K562 (cell line): ENCODE measurements around the gene R3HDM1. TPM values are rescaled to one million over a fixed set of nuclear protein-coding genes. Genes with fewer than 3 reads are reported as not detected.

Experiments
- ATAC-seq: fragments of 200-7000 bp; cut with Tn5 transposase; 3 replicates; pipeline ENCODE4 v1.9.1; 2020; ENCODE audit warnings: moderate library complexity
- BruUV-seq: library from RNA; stranded (reverse); fragments of 400-500 nt; replicated peaks from 2 replicates; lab custom pipeline; 2021; lab: Mats Ljungman, UMichigan
- CTCF ChIA-PET: fragments of 300-600 bp; formaldehyde crosslinking; extraction: SDS; loops from one replicate; lab custom pipeline; 2021; ENCODE audit warnings: low intra/inter-chr PET ratio; lab: Yijun Ruan, JAX
- POLR2A ChIA-PET: fragments of 300-600, 350-650 bp; sonication (Branson Sonifier 250); formaldehyde crosslinking; extraction: SDS; loops from one replicate; lab custom pipeline; 2021; ENCODE audit warnings: antibody characterized with exemption, inconsistent platforms; lab: Yijun Ruan, JAX
- DNase-seq, 4 experiments: peaks; one replicate each; pipeline versions ENCODE4 v3.0.0 to v3.0.0-alpha.2; 2011 to 2018; ENCODE audit warnings: low spot score in 3 of 4, mixed read lengths in 3 of 4; ENCODE audit errors: extremely low read depth in 1 of 4
- FAIRE-seq: peaks from 2 replicates; lab custom pipeline; 2011; peaks lifted over from hg19 to GRCh38; lab: Jason Lieb, UNC
- H2AFZ ChIP-seq: 2 replicates; pipeline ENCODE4 v1.6.0; 2011; ENCODE audit warnings: low read depth, low read length, control low read depth, inconsistent platforms
- H3K27ac ChIP-seq: fragments of 200-600 bp; 3 replicates; pipeline ENCODE4 v1.8.0; 2011; ENCODE audit warnings: low read depth, mild to moderate bottlenecking, control low read depth, inconsistent platforms, low read length, moderate library complexity, mixed read lengths; ENCODE audit errors: extremely low read depth
- H3K27me3 ChIP-seq, 2 experiments: fragments of 300-600 bp in 1 of 2; 2 replicates in 1 of 2; 3 replicates in 1 of 2; pipeline versions ENCODE4 v1.6.0 to v1.8.0; 2011; ENCODE audit warnings: inconsistent platforms in 2 of 2, low read length in 2 of 2, mild to moderate bottlenecking in 1 of 2, mixed read lengths in 1 of 2, moderate library complexity in 1 of 2; ENCODE audit not compliant: control insufficient read depth in 2 of 2, insufficient read depth in 2 of 2
- H3K36me3 ChIP-seq: fragments of 300-600 bp; 3 replicates; pipeline ENCODE4 v1.8.0; 2011; ENCODE audit warnings: mild to moderate bottlenecking, low read length, inconsistent platforms; ENCODE audit not compliant: control insufficient read depth, insufficient read depth
- H3K4me1 ChIP-seq, 2 experiments: fragments of 200-600 bp in 1 of 2; replicated peaks in 1 of 2; 2 replicates in 1 of 2; 3 replicates in 1 of 2; pipeline versions ENCODE4 v1.5.1 to v1.8.0; 2011; ENCODE audit warnings: inconsistent platforms in 2 of 2, low read length in 2 of 2, mild to moderate bottlenecking in 1 of 2, mixed read lengths in 1 of 2, moderate library complexity in 1 of 2; ENCODE audit not compliant: control insufficient read depth in 2 of 2, insufficient read depth in 2 of 2
- H3K4me2 ChIP-seq: 2 replicates; pipeline ENCODE4 v1.6.1; 2011; ENCODE audit warnings: low read length, control low read depth, inconsistent platforms, mixed read lengths; ENCODE audit not compliant: insufficient read depth
- H3K4me3 ChIP-seq: fragments of 200-600 bp; sonication (generic), shearing (Covaris generic); 2 replicates; pipeline ENCODE4 v1.5.1; 2016; ENCODE audit warnings: control low read depth, inconsistent platforms
- H3K79me2 ChIP-seq: fragments of 200-600 bp; 3 replicates; pipeline ENCODE4 v1.8.0; 2011; ENCODE audit warnings: low read length, inconsistent platforms; ENCODE audit not compliant: control insufficient read depth, insufficient read depth
- H3K9ac ChIP-seq, 2 experiments: 2 replicates each; pipeline versions ENCODE4 v1.6.0 to v1.6.1; 2011; ENCODE audit warnings: low read depth in 2 of 2, low read length in 2 of 2, control low read depth in 1 of 2, inconsistent platforms in 1 of 2, mild to moderate bottlenecking in 1 of 2, mixed read lengths in 1 of 2; ENCODE audit not compliant: insufficient read depth in 1 of 2
- H3K9me1 ChIP-seq: one replicate; pipeline ENCODE4 v1.6.0; 2011; ENCODE audit warnings: inconsistent platforms, mild to moderate bottlenecking, low read length, moderate library complexity; ENCODE audit not compliant: control insufficient read depth, insufficient read depth
- H3K9me3 ChIP-seq: replicated peaks from 2 replicates; pipeline ENCODE4 v1.5.1; 2011; ENCODE audit warnings: low read depth, low read length, inconsistent platforms; ENCODE audit not compliant: control insufficient read depth, insufficient read depth
- H4K20me1 ChIP-seq: replicated peaks from 2 replicates; pipeline ENCODE4 v1.6.1; 2011; ENCODE audit warnings: low read length, inconsistent platforms, mixed read lengths; ENCODE audit not compliant: control insufficient read depth, insufficient read depth
- ATF3 ChIP-seq, 2 experiments: fragments of 450-650 bp in 1 of 2; sonication (generic) in 1 of 2; formaldehyde crosslinking in 1 of 2; IDR thresholded peaks in 1 of 2; conservative IDR thresholded peaks in 1 of 2; 2 replicates each; pipeline versions ENCODE4 v1.6.1 to v1.8.1; 2016 to 2023; ENCODE audit warnings: mild to moderate bottlenecking in 2 of 2, moderate library complexity in 2 of 2, inconsistent platforms in 1 of 2, missing genetic modification reagents in 1 of 2
- FOXK1 ChIP-seq: sonication (generic); formaldehyde crosslinking; IDR thresholded peaks from 2 replicates; pipeline ENCODE4 v1.8.0; 2022; ENCODE audit warnings: missing genetic modification reagents, mild to moderate bottlenecking, borderline replicate concordance
- JUN ChIP-seq, 2 experiments: sonication (generic) in 1 of 2; formaldehyde crosslinking in 1 of 2; IDR thresholded peaks; 2 replicates each; pipeline versions ENCODE4 v1.6.1 to v1.8.0; 2012 to 2022; ENCODE audit warnings: borderline replicate concordance in 2 of 2, mild to moderate bottlenecking in 2 of 2, improper control_type of control experiment in 1 of 2, low read depth in 1 of 2, low read length in 1 of 2, missing genetic modification reagents in 1 of 2
- JUND ChIP-seq, 2 experiments: IDR thresholded peaks; 2 replicates in 1 of 2; 3 replicates in 1 of 2; pipeline ENCODE4 v1.6.1; 2011; ENCODE audit warnings: borderline replicate concordance in 2 of 2, low read depth in 2 of 2, low read length in 2 of 2, improper control_type of control experiment in 1 of 2, missing biosample characterization in 1 of 2, missing genetic modification characterization in 1 of 2, missing genetic modification reagents in 1 of 2
- PTRF ChIP-seq: fragments of 450-650 bp; IDR thresholded peaks from 2 replicates; pipeline ENCODE4 v1.6.1; 2016; ENCODE audit warnings: mild to moderate bottlenecking, missing genetic modification characterization, missing compliant biosample characterization
- ZNF354B ChIP-seq: fragments of 250-450 bp; sonication (Bioruptor Pico); IDR thresholded peaks from 2 replicates; pipeline ENCODE4 v1.4.0; 2020
- in situ Hi-C: fragments of 300-500 bp; cut with MboI; formaldehyde crosslinking; loops from 4 replicates; pipeline ENCODE4 v1.15.0; 2018; ENCODE audit warnings: inconsistent platforms, mixed read lengths
- intact Hi-C: fragments of 100-400 bp; cut with micrococcal nuclease; formaldehyde crosslinking; loops from 2 replicates; pipeline ENCODE4 v1.14.2; 2022
- microRNA counts: library from miRNA; unstranded; fragments of <30 nt; microRNA quantifications from one replicate; lab custom pipeline; 2016
- microRNA-seq: library from miRNA; unstranded; fragments of <30 nt; microRNA quantifications from one replicate; pipeline ENCODE4, GENCODE V29; 2018; ENCODE audit warnings: borderline microRNAs expressed
- polyA plus RNA-seq, 8 experiments: library from polyadenylated mRNA; depleted of rRNA in 4 of 8; stranded (reverse) in 5 of 8; unstranded in 3 of 8; fragments of >200 nt; fragmentation: Nextera tagmentation in 2 of 8; fragmentation: Illumina TruSeq in 1 of 8; extraction: Ambion mirVana in 2 of 8; extraction: Trizol in 1 of 8; gene quantifications; 2 replicates each; pipeline versions ENCODE4 v1.2.1 to v1.2.3, GENCODE V29; 2011 to 2014; ENCODE audit warnings: inconsistent platforms in 1 of 8, missing spikeins in 1 of 8
- small RNA-seq: library from RNA; depleted of rRNA; stranded (forward); fragments of <200 nt; gene quantifications from one replicate; pipeline ENCODE3, GENCODE V24; 2014
- total RNA-seq, 7 experiments: library from RNA; depleted of rRNA in 6 of 7; stranded (reverse); fragments of >200 nt in 6 of 7; fragmentation: Illumina TruSeq in 2 of 7; extraction: Trizol in 2 of 7; gene quantifications; 2 replicates each; pipeline versions ENCODE4 v1.2.1 to v1.2.3, GENCODE V29; 2011 to 2021; ENCODE audit warnings: low replicate concordance in 1 of 7

Gene R3HDM1
- total and polyA plus RNA-seq, 9 of the 15 experiments (the other 6 are each of a cell fraction or from before 2014, with no cell fraction given): 12.4 to 89.4 (median 31.0) TPM

GRCh38 chr2:135773917-135774316, 242.6 kb downstream of the R3HDM1 start:
- no peak for FAIRE-seq
- H3K9ac ChIP-seq: no peak overlapping the region
- in situ Hi-C loops (no loop called here), intact Hi-C loops (no loop called here)
- ChIA-PET POLR2A (interaction anchor here (0.6 to 0.7 kb wide), 2 partner anchors 21 to 90 kb away, joined by 3 read pairs; no protein-coding TSS in a partner anchor), CTCF (no interaction called here)
- H2AFZ ChIP-seq: no peak overlapping the region
- no peaks in the 10 kb centered on the region for H4K20me1 ChIP-seq
- H3K4me3 ChIP-seq: no peak overlapping the region
- peaks cover 91% of the 10 kb centered on the region for H3K36me3 ChIP-seq
- no peak overlapping the region for H3K27ac ChIP-seq
- H3K9me3 ChIP-seq: no peaks in the 10 kb centered on the region; the same call in 1 of the 2 replicates
- H3K4me2 ChIP-seq: no peak overlapping the region
- ATAC-seq: no peak
- no TSS peak for BruUV-seq
- no peaks in the 10 kb centered on the region for H3K27me3 ChIP-seq
- DNase-seq: no peak
- no peaks in the 10 kb centered on the region for H3K9me1 ChIP-seq
- no peaks in the 10 kb centered on the region for H3K79me2 ChIP-seq
- peak; percentile 55; the same call in 1 of the 2 replicates for TF ChIP-seq JUND (IDR thresholded peaks at IDR 0.05; ENCODE audit: borderline replicate concordance, low read depth, low read length)
- peak; percentile 56; the same call in 2 of the 3 replicates for TF ChIP-seq JUND (tag; IDR thresholded peaks at IDR 0.05; ENCODE audit: borderline replicate concordance, low read depth, low read length)
- 0 out of 2 replicates have a peak, but pooled peaks have one; percentile 11 for TF ChIP-seq JUN (IDR thresholded peaks at IDR 0.05; ENCODE audit: borderline replicate concordance, low read depth, low read length)
- TF ChIP-seq JUN (CRISPR knock-in tag; IDR thresholded peaks at IDR 0.05; ENCODE audit: borderline replicate concordance): no peak
- no peak for TF ChIP-seq PTRF
- no peak for TF ChIP-seq ZNF354B (CRISPR knock-in tag)
- peak; percentile 89 for TF ChIP-seq ATF3 (IDR thresholded peaks at IDR 0.05)
- no peak for TF ChIP-seq ATF3 (CRISPR knock-in tag; conservative IDR thresholded peaks at IDR 0.05)
- no peak for TF ChIP-seq FOXK1
- H3K4me1 ChIP-seq: no peaks in the 10 kb centered on the region

MicroRNA genes within 50 kb of the gene (microRNA counts, 767-probe panel; counts per million panel counts)
- microRNA hsa-miR-128 (lab: Ali Mortazavi, UCI): 3,915 counts per million, percentile 80 among the panel's probes with 10 or more counts

Small RNA genes within 50 kb of the gene (microRNA-seq; reads per million reads assigned to microRNA genes)
- gene MIR128-1: 26.6 reads per million, percentile 68 among the genes with 10 or more reads in this experiment

Small RNA genes within 50 kb of the gene (small RNA-seq; reads per million reads assigned to genes)
- gene MIR128-1 (66.8 reads per million, percentile 98 among the genes with 10 or more reads in this experiment), gene RNU6-512P (not detected)

Other genes with a start within 250 kb of the R3HDM1 start
- 8.6 and 11.6 TPM in 2 replicates for gene ZRANB3, start 266 bp upstream of the R3HDM1 start, total RNA-seq (2014; rRNA removed)
- gene ZRANB3, start 266 bp upstream of the R3HDM1 start, total RNA-seq (2014; rRNA removed; fragmentation: Illumina TruSeq; extraction: Trizol): 19.1 and 24.7 TPM in 2 replicates
- gene ZRANB3, start 266 bp upstream of the R3HDM1 start, total RNA-seq (2015; rRNA removed; fragmentation: Illumina TruSeq; extraction: Trizol): 13.3 and 15.0 TPM in 2 replicates
- gene ZRANB3, start 266 bp upstream of the R3HDM1 start, total RNA-seq (2021): 14.7 and 16.3 TPM in 2 replicates
- gene ZRANB3, start 266 bp upstream of the R3HDM1 start, polyA plus RNA-seq (2011; rRNA removed): 15.7 and 21.3 TPM in 2 replicates
- gene ZRANB3, start 266 bp upstream of the R3HDM1 start, polyA plus RNA-seq (2014; fragmentation: Illumina TruSeq; extraction: Trizol): 11.8 and 13.9 TPM in 2 replicates
- gene ZRANB3, start 266 bp upstream of the R3HDM1 start, polyA plus RNA-seq (2014; fragmentation: Nextera tagmentation; extraction: Ambion mirVana): 10 to 100 TPM; 12.1 to 15.3 TPM
- gene ZRANB3, start 266 bp upstream of the R3HDM1 start, polyA plus RNA-seq (2014; rRNA removed): 7.1 and 9.5 TPM in 2 replicates
- 36.2 and 39.2 TPM in 2 replicates for gene UBXN4, start 210.4 kb downstream of the R3HDM1 start, total RNA-seq (2014; rRNA removed)
- gene UBXN4, start 210.4 kb downstream of the R3HDM1 start, total RNA-seq (2014; rRNA removed; fragmentation: Illumina TruSeq; extraction: Trizol): 55.3 and 61.6 TPM in 2 replicates
- gene UBXN4, start 210.4 kb downstream of the R3HDM1 start, total RNA-seq (2015; rRNA removed; fragmentation: Illumina TruSeq; extraction: Trizol): 49.5 and 55.1 TPM in 2 replicates
- gene UBXN4, start 210.4 kb downstream of the R3HDM1 start, total RNA-seq (2021): 54.6 and 58.6 TPM in 2 replicates
- 102 and 127 TPM in 2 replicates for gene UBXN4, start 210.4 kb downstream of the R3HDM1 start, polyA plus RNA-seq (2011; rRNA removed)
- 55.7 and 65.0 TPM in 2 replicates for gene UBXN4, start 210.4 kb downstream of the R3HDM1 start, polyA plus RNA-seq (2014; fragmentation: Illumina TruSeq; extraction: Trizol)
- gene UBXN4, start 210.4 kb downstream of the R3HDM1 start, polyA plus RNA-seq (2014; fragmentation: Nextera tagmentation; extraction: Ambion mirVana): 10 to 100 TPM; 30.4 to 48.1 TPM
- 57.3 and 62.5 TPM in 2 replicates for gene UBXN4, start 210.4 kb downstream of the R3HDM1 start, polyA plus RNA-seq (2014; rRNA removed)